ENCODE data around the gene PCDHGB1. TPM values are rescaled to one million over a fixed set of nuclear protein-coding genes. Genes with fewer than 3 reads are reported as not detected.

The PCDHGB1 gene
- total RNA-seq, 4 donors from 2014 or later = 3.9 to 7.5 (median 6.0) TPM

Other genes starting within 250 kb of the PCDHGB1 start
- 1 to 10 TPM in 3 of 4 donors, under 1 TPM in 1; 0.81 to 3.0 (median 2.4) TPM for gene PCDHB3, start 249.6 kb upstream of the PCDHGB1 start, total RNA-seq
- 1 to 10 TPM; 2.0 to 8.7 (median 3.5) TPM for gene PCDHB4, start 228.3 kb upstream of the PCDHGB1 start, total RNA-seq
- 10 to 100 TPM in 2 of 4 donors, 1 to 10 TPM in 2; 7.1 to 21.4 (median 11.1) TPM for gene PCDHB5, start 214.9 kb upstream of the PCDHGB1 start, total RNA-seq
- 1 to 10 TPM in 2 of 4 donors, under 1 TPM in 2; 0.13 to 2.4 (median 0.71) TPM for gene PCDHB6, start 200.0 kb upstream of the PCDHGB1 start, total RNA-seq
- gene PCDHB7, start 177.5 kb upstream of the PCDHGB1 start, total RNA-seq = 1 to 10 TPM in 3 of 4 donors, under 1 TPM in 1; 0.67 to 2.8 (median 2.1) TPM
- 1 to 10 TPM in 3 of 4 donors, under 1 TPM in 1; 0.67 to 2.6 (median 1.8) TPM for gene PCDHB8, start 172.3 kb upstream of the PCDHGB1 start, total RNA-seq
- 1 to 10 TPM; 3.5 to 4.8 (median 4.1) TPM for gene PCDHB16, start 167.7 kb upstream of the PCDHGB1 start, total RNA-seq
- 1 to 10 TPM; 2.0 to 3.9 (median 3.0) TPM for gene PCDHB9, start 162.9 kb upstream of the PCDHGB1 start, total RNA-seq
- gene PCDHB10, start 157.7 kb upstream of the PCDHGB1 start, total RNA-seq = 1 to 10 TPM; 1.6 to 3.1 (median 2.4) TPM
- 1 to 10 TPM; 2.0 to 3.4 (median 2.5) TPM for gene PCDHB11, start 150.5 kb upstream of the PCDHGB1 start, total RNA-seq
- gene PCDHB12, start 141.4 kb upstream of the PCDHGB1 start, total RNA-seq = 1 to 10 TPM; 1.1 to 3.6 (median 2.4) TPM
- gene PCDHB13, start 136.2 kb upstream of the PCDHGB1 start, total RNA-seq = 1 to 10 TPM; 4.0 to 7.2 (median 5.2) TPM
- 1 to 10 TPM; 3.5 to 6.5 (median 4.0) TPM for gene PCDHB14, start 126.8 kb upstream of the PCDHGB1 start, total RNA-seq
- 1 to 10 TPM; 3.8 to 6.8 (median 5.5) TPM for gene PCDHB15, start 104.7 kb upstream of the PCDHGB1 start, total RNA-seq
- 1 to 10 TPM in 2 of 4 donors, not detected in 2; 1.6 to 4.5 TPM for gene SLC25A2, start 46.0 kb upstream of the PCDHGB1 start, total RNA-seq
- gene TAF7, start 29.3 kb upstream of the PCDHGB1 start, total RNA-seq = 10 to 100 TPM; 48.0 to 72.6 (median 60.9) TPM
- gene PCDHGA1, start 19.6 kb upstream of the PCDHGB1 start, total RNA-seq = 1 to 10 TPM in 2 of 4 donors, under 1 TPM in 2; 0.40 to 1.3 (median 0.87) TPM
- gene PCDHGA2, start 11.3 kb upstream of the PCDHGB1 start, total RNA-seq = 1 to 10 TPM; 4.3 to 6.4 (median 5.6) TPM
- gene PCDHGA3, start 6.3 kb upstream of the PCDHGB1 start, total RNA-seq = 1 to 10 TPM; 3.0 to 4.7 (median 4.1) TPM
- 1 to 10 TPM; 3.5 to 7.7 (median 4.4) TPM for gene PCDHGA4, start 4.9 kb downstream of the PCDHGB1 start, total RNA-seq
- gene PCDHGB2, start 9.9 kb downstream of the PCDHGB1 start, total RNA-seq = 1 to 10 TPM; 4.4 to 7.6 (median 6.6) TPM
- 1 to 10 TPM; 3.5 to 5.3 (median 4.2) TPM for gene PCDHGA5, start 14.1 kb downstream of the PCDHGB1 start, total RNA-seq
- gene PCDHGB3, start 20.1 kb downstream of the PCDHGB1 start, total RNA-seq = 1 to 10 TPM; 5.1 to 9.2 (median 5.8) TPM
- gene PCDHGA6, start 23.8 kb downstream of the PCDHGB1 start, total RNA-seq = 1 to 10 TPM; 5.6 to 7.3 (median 5.8) TPM
- 1 to 10 TPM; 5.1 to 9.8 (median 7.8) TPM for gene PCDHGA7, start 32.6 kb downstream of the PCDHGB1 start, total RNA-seq
- 10 to 100 TPM; 10.4 to 12.5 (median 10.4) TPM for gene PCDHGB4, start 37.6 kb downstream of the PCDHGB1 start, total RNA-seq
- 1 to 10 TPM; 2.9 to 5.8 (median 4.7) TPM for gene PCDHGA8, start 42.5 kb downstream of the PCDHGB1 start, total RNA-seq
- gene PCDHGB5, start 47.8 kb downstream of the PCDHGB1 start, total RNA-seq = 10 to 100 TPM; 17.2 to 22.6 (median 20.2) TPM
- gene PCDHGA9, start 52.7 kb downstream of the PCDHGB1 start, total RNA-seq = 10 to 100 TPM in 3 of 4 donors, 1 to 10 TPM in 1; 9.7 to 12.1 (median 11.0) TPM
- gene PCDHGB6, start 57.9 kb downstream of the PCDHGB1 start, total RNA-seq = 10 to 100 TPM in 3 of 4 donors, 1 to 10 TPM in 1; 9.5 to 11.4 (median 10.9) TPM
- gene PCDHGA10, start 62.9 kb downstream of the PCDHGB1 start, total RNA-seq = 10 to 100 TPM in 1 of 4 donors, 1 to 10 TPM in 3; 8.7 to 17.1 (median 9.3) TPM
- 10 to 100 TPM in 3 of 4 donors, 1 to 10 TPM in 1; 9.5 to 19.7 (median 11.3) TPM for gene PCDHGB7, start 67.6 kb downstream of the PCDHGB1 start, total RNA-seq
- gene PCDHGA11, start 71.0 kb downstream of the PCDHGB1 start, total RNA-seq = 1 to 10 TPM; 8.0 to 9.5 (median 8.2) TPM
- 10 to 100 TPM in 2 of 4 donors, 1 to 10 TPM in 2; 9.4 to 13.5 (median 10.7) TPM for gene PCDHGA12, start 80.4 kb downstream of the PCDHGB1 start, total RNA-seq
- gene PCDHGC3, start 125.9 kb downstream of the PCDHGB1 start, total RNA-seq = 10 to 100 TPM; 24.7 to 31.5 (median 27.6) TPM
- gene PCDHGC4, start 134.9 kb downstream of the PCDHGB1 start, total RNA-seq = 10 to 100 TPM in 1 of 4 donors, 1 to 10 TPM in 3; 2.5 to 10.7 (median 4.8) TPM
- 1 to 10 TPM; 1.8 to 3.4 (median 2.1) TPM for gene PCDHGC5, start 139.0 kb downstream of the PCDHGB1 start, total RNA-seq

Measured in thyroid gland (tissue), 4 donors.